GM10266 (cell line): ENCODE results near the gene BRAT1.

Experiments
- DNase-seq: peaks from one replicate; pipeline ENCODE4 v3.0.0; 2012; ENCODE audit errors: extremely low spot score
- CTCF ChIP-seq: IDR thresholded peaks from 2 replicates; pipeline ENCODE4 v1.5.1; 2012; ENCODE audit warnings: mild to moderate bottlenecking, low read depth; ENCODE audit not compliant: control insufficient read depth, insufficient read depth; ENCODE audit errors: missing control alignments

BRAT1 gene

GRCh38 chr7:2523941-2524807 lies 31.1 kb downstream of the BRAT1 start:
- TF ChIP-seq CTCF = no peak
- DNase-seq = no peak

GRCh38 chr7:2523461-2523936 lies 31.8 kb downstream of the BRAT1 start:
- no peak for TF ChIP-seq CTCF
- DNase-seq = no peak

GRCh38 chr7:2522780-2523433 lies 32.4 kb downstream of the BRAT1 start:
- TF ChIP-seq CTCF = no peak
- no peak for DNase-seq

- peak; percentile 62 for DNase-seq
- TF ChIP-seq CTCF = no peak
Measured at GRCh38 chr7:2521952-2522591, 33.3 kb downstream of the BRAT1 start.

- no peak for DNase-seq
- no peak for TF ChIP-seq CTCF
Measured at GRCh38 chr7:2521341-2521745, 34.0 kb downstream of the BRAT1 start.

GRCh38 chr7:2520761-2521290 lies 34.5 kb downstream of the BRAT1 start:
- no peak for TF ChIP-seq CTCF
- DNase-seq = no peak
